ENCODE results near the gene USP40.
A peak's percentile ranks its signal among the peaks of the same experiment; 100 is the strongest.

The USP40 gene, protein sequence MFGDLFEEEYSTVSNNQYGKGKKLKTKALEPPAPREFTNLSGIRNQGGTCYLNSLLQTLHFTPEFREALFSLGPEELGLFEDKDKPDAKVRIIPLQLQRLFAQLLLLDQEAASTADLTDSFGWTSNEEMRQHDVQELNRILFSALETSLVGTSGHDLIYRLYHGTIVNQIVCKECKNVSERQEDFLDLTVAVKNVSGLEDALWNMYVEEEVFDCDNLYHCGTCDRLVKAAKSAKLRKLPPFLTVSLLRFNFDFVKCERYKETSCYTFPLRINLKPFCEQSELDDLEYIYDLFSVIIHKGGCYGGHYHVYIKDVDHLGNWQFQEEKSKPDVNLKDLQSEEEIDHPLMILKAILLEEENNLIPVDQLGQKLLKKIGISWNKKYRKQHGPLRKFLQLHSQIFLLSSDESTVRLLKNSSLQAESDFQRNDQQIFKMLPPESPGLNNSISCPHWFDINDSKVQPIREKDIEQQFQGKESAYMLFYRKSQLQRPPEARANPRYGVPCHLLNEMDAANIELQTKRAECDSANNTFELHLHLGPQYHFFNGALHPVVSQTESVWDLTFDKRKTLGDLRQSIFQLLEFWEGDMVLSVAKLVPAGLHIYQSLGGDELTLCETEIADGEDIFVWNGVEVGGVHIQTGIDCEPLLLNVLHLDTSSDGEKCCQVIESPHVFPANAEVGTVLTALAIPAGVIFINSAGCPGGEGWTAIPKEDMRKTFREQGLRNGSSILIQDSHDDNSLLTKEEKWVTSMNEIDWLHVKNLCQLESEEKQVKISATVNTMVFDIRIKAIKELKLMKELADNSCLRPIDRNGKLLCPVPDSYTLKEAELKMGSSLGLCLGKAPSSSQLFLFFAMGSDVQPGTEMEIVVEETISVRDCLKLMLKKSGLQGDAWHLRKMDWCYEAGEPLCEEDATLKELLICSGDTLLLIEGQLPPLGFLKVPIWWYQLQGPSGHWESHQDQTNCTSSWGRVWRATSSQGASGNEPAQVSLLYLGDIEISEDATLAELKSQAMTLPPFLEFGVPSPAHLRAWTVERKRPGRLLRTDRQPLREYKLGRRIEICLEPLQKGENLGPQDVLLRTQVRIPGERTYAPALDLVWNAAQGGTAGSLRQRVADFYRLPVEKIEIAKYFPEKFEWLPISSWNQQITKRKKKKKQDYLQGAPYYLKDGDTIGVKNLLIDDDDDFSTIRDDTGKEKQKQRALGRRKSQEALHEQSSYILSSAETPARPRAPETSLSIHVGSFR

DNA sequence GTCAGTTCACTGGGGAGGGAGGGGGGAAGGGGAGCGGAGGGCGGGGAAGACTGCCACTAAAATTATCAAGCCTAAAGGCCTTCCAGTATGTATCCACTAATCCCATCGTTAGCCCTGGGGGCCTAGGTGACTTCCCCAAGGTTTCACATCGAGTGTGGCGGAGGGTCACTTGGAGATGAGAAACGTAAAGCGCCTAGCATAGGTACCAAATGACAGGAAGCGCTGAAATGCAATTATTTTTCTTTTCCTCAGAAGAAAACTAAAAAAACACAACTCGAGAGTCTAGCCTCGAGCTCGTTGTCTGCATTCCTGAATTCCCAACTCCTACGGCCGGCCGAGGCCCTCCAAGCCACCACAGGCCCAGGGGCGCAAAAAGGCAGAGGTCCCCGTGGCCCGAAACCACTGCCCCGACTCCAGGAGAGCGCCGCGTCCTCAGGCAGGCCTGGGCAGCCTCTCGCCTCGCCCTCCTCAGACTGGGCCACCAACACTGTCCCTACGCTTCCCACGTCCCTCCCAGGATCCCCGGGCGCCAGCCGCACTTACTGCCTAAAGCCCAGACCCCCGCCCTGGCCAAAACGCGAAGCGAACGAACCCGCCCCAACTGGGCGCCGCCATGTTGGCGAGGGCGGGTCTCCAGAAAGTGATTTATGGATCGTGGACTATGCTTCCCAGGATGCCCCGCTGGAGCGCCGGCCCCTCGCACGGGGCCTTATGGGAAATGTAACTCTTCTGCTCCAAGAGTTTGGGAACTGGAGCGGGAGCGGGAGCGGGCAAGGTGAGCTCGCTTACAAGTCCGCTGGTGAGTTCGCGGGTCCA is at the start of gene USP40:
TSS of gene USP40 (minus strand) at position 642 of the 816 bp plus-strand sequence. CDS start 1,228 bp downstream, outside the sequence.
- H3K27ac ChIP-seq, result no peak within 1 kb of the TSS
- peaks cover 3 to 5% of the 10 kb centered on the region in 2 experiments for H3K4me1 ChIP-seq (ENCODE audit: control insufficient read depth in 1 of 2, insufficient read depth in 1 of 2, low read depth in 1 of 2, low read length in 1 of 2)
- peaks cover 37% of the 10 kb centered on the region for H3K27me3 ChIP-seq
- no peak for TF ChIP-seq CTCF (IDR thresholded peaks at IDR 0.05)
- peak within 1 kb of the TSS; percentile 77 to 83 for H3K4me3 ChIP-seq (ENCODE audit: low read depth in 1 of 2, low read length in 1 of 2)
- H3K9me3 ChIP-seq, result no peaks in the 10 kb centered on the region
- no peaks in the 10 kb centered on the region for H3K36me3 ChIP-seq

DNA sequence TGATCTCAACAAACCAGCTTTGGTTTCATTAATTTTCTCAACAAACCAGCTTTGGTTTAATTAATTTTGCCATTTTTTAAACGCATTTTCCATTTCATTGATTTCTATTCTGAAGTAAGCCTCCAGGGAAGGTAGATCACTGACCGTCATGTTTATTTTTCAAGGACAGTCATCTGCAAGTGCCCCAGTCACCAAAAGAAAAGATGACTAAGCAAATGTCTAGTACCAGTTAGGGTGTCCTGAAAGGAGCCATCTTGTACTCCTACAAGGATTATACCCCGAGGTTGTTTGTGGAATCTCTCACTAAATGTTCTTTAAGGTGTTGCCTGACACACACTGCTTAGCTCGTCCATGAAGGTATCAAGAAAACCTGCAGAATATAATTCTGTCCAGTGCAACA is 44.7 kb upstream of the USP40 start:
- no peak for TF ChIP-seq CTCF (IDR thresholded peaks at IDR 0.05)
- Histone ChIP-seq H3K4me3 (ENCODE audit: low read depth in 1 of 2, low read length in 1 of 2) (no peak overlapping the region), H3K27ac (no peak overlapping the region), H3K9me3 (no peaks in the 10 kb centered on the region), H3K36me3 (no peaks in the 10 kb centered on the region), H3K4me1 (ENCODE audit: control insufficient read depth in 1 of 2, insufficient read depth in 1 of 2, low read depth in 1 of 2, low read length in 1 of 2) (no peaks in the 10 kb centered on the region), H3K27me3 (no peaks in the 10 kb centered on the region)

- TF ChIP-seq CTCF (IDR thresholded peaks at IDR 0.05), result no peak
- Histone ChIP-seq H3K4me1 (ENCODE audit: control insufficient read depth in 1 of 2, insufficient read depth in 1 of 2, low read depth in 1 of 2, low read length in 1 of 2) (no peaks in the 10 kb centered on the region), H3K27me3 (peaks cover under 1% of the 10 kb centered on the region), H3K36me3 (no peaks in the 10 kb centered on the region), H3K9me3 (no peaks in the 10 kb centered on the region), H3K4me3 (ENCODE audit: low read depth in 1 of 2, low read length in 1 of 2) (no peak overlapping the region), H3K27ac (no peak overlapping the region)
These were observed 39.1 kb upstream of the USP40 start for GRCh38 chr2:233605680-233606079.

GRCh38 chr2:233604826-233605225 is 38.2 kb upstream of the USP40 start:
- Histone ChIP-seq H3K9me3 (no peaks in the 10 kb centered on the region), H3K27me3 (peaks cover 8% of the 10 kb centered on the region), H3K36me3 (no peaks in the 10 kb centered on the region), H3K27ac (no peak overlapping the region), H3K4me3 (ENCODE audit: low read depth in 1 of 2, low read length in 1 of 2) (no peak overlapping the region), H3K4me1 (ENCODE audit: control insufficient read depth in 1 of 2, insufficient read depth in 1 of 2, low read depth in 1 of 2, low read length in 1 of 2) (no peaks in the 10 kb centered on the region)
- TF ChIP-seq CTCF (IDR thresholded peaks at IDR 0.05), result no peak

Data from neutrophil (primary cell).